Middle frontal gyrus (tissue), 1 donor: ENCODE results near the gene SH3TC1.

ENCODE experiments used
- DNase-seq: peaks from one replicate; pipeline ENCODE4 v3.0.0-alpha.2; 2015; ENCODE audit warnings: low spot score; ENCODE audit errors: extremely low spot score

SH3TC1 gene

GRCh38 chr4:8286719-8287342, 87.7 kb downstream of the SH3TC1 start:
- no peak for DNase-seq

GRCh38 chr4:8287343-8288280, 88.5 kb downstream of the SH3TC1 start:
- DNase-seq, result no peak

GRCh38 chr4:8289151-8289750, 90.2 kb downstream of the SH3TC1 start:
- DNase-seq, result no peak

- DNase-seq, result no peak
Observed at GRCh38 chr4:8289956-8290700, 91.0 kb downstream of the SH3TC1 start.

- no peak for DNase-seq
Observed at GRCh38 chr4:8290701-8290970, 91.5 kb downstream of the SH3TC1 start.
